ENCODE results near the gene TSSK1B. TPM values are rescaled to one million over a fixed set of nuclear protein-coding genes. Genes with fewer than 3 reads are reported as not detected.

TSSK1B gene
- total and polyA plus RNA-seq, 3 donors from 2014 or later: 26.1 to 95.7 (median 68.7) TPM

GRCh38 chr5:113397046-113397445 is 37.7 kb downstream of the TSSK1B start:
- no peak overlapping the region for H3K27ac ChIP-seq

GRCh38 chr5:113394658-113395057 is 40.1 kb downstream of the TSSK1B start:
- H3K27me3 ChIP-seq: no peaks in the 10 kb centered on the region
- H3K27ac ChIP-seq: no peak overlapping the region
- WGBS, 2 donors: 77 to 83% methylated on average over 2 of the region's 2 CpGs
- no peaks in the 10 kb centered on the region for H3K36me3 ChIP-seq (ENCODE audit: low read depth, missing control alignments)
- intact Hi-C loops (cut with DNase I; ENCODE audit: low total_unique reads): no loop called here
- no peak overlapping the region for H3K4me3 ChIP-seq
- DNase-seq: no peak
- no peaks in the 10 kb centered on the region for H3K9me3 ChIP-seq
- H3K4me1 ChIP-seq: no peaks in the 10 kb centered on the region
- TF ChIP-seq POLR2A (IDR thresholded peaks at IDR 0.05) (no peak), CTCF (IDR thresholded peaks at IDR 0.05) (no peak)

More at GRCh38 chr5:113397046-113397445, 37.7 kb downstream of the TSSK1B start:
- H3K36me3 ChIP-seq (ENCODE audit: low read depth, missing control alignments): no peaks in the 10 kb centered on the region
- H3K9me3 ChIP-seq: no peaks in the 10 kb centered on the region
- WGBS, 2 donors: 77 to 79% methylated on average over 3 of the region's 3 CpGs
- intact Hi-C loops (cut with DNase I; ENCODE audit: low total_unique reads): no loop called here
- H3K4me3 ChIP-seq: no peak overlapping the region
- DNase-seq: no peak
- H3K4me1 ChIP-seq: no peaks in the 10 kb centered on the region
- TF ChIP-seq POLR2A (IDR thresholded peaks at IDR 0.05) (no peak), CTCF (IDR thresholded peaks at IDR 0.05) (no peak)
- no peaks in the 10 kb centered on the region for H3K27me3 ChIP-seq

GRCh38 chr5:113390224-113390623 is 44.6 kb downstream of the TSSK1B start:
- H3K27ac ChIP-seq: no peak overlapping the region
- H3K4me3 ChIP-seq: no peak overlapping the region
- intact Hi-C loops (cut with DNase I; ENCODE audit: low total_unique reads): no loop called here
- TF ChIP-seq CTCF (IDR thresholded peaks at IDR 0.05) (no peak), POLR2A (IDR thresholded peaks at IDR 0.05) (no peak)
- no peaks in the 10 kb centered on the region for H3K27me3 ChIP-seq
- no peaks in the 10 kb centered on the region for H3K36me3 ChIP-seq (ENCODE audit: low read depth, missing control alignments)
- 74 to 77% methylated on average over 1 of the region's 1 CpG for WGBS, 2 donors
- H3K4me1 ChIP-seq: no peaks in the 10 kb centered on the region
- no peaks in the 10 kb centered on the region for H3K9me3 ChIP-seq
- DNase-seq: no peak

GRCh38 chr5:113389116-113389515 is 45.7 kb downstream of the TSSK1B start:
- Histone ChIP-seq H3K27ac (no peak overlapping the region), H3K36me3 (ENCODE audit: low read depth, missing control alignments) (no peaks in the 10 kb centered on the region), H3K4me3 (no peak overlapping the region), H3K9me3 (no peaks in the 10 kb centered on the region), H3K4me1 (no peaks in the 10 kb centered on the region), H3K27me3 (no peaks in the 10 kb centered on the region)
- no peak for DNase-seq
- 76 to 89% methylated on average over 4 of the region's 4 CpGs for WGBS, 2 donors
- intact Hi-C loops (cut with DNase I; ENCODE audit: low total_unique reads): no loop called here
- TF ChIP-seq CTCF (IDR thresholded peaks at IDR 0.05) (no peak), POLR2A (IDR thresholded peaks at IDR 0.05) (no peak)

GRCh38 chr5:113387844-113388243 is 46.9 kb downstream of the TSSK1B start:
- no peak for TF ChIP-seq POLR2A (IDR thresholded peaks at IDR 0.05)
- TF ChIP-seq CTCF (IDR thresholded peaks at IDR 0.05): no peak
- whole genome bisulfite sequencing, 2 donors: 83 to 84% methylated on average over 2 of the region's 2 CpGs

More at GRCh38 chr5:113387844-113388243, 46.9 kb downstream of the TSSK1B start:
- H3K9me3 ChIP-seq: no peaks in the 10 kb centered on the region
- no peak for DNase-seq
- H3K4me3 ChIP-seq: no peak overlapping the region
- intact Hi-C loops (cut with DNase I; ENCODE audit: low total_unique reads): no loop called here
- no peaks in the 10 kb centered on the region for H3K4me1 ChIP-seq
- no peaks in the 10 kb centered on the region for H3K36me3 ChIP-seq (ENCODE audit: low read depth, missing control alignments)
- no peak overlapping the region for H3K27ac ChIP-seq
- no peaks in the 10 kb centered on the region for H3K27me3 ChIP-seq

Measured in testis (tissue), 3 donors.